Heart left ventricle (tissue), 16 donors: ENCODE measurements around the gene TRIM9. TPM values are rescaled to one million over a fixed set of nuclear protein-coding genes. Genes with fewer than 3 reads are reported as not detected.

ENCODE experiments used
- ATAC-seq, 4 donors: fragments of 200-7000 bp; cut with Tn5 transposase; one replicate each; pipeline ENCODE4 v1.9.1; 2020 to 2022; ENCODE audit warnings: moderate library complexity in 4 of 4, mild to moderate bottlenecking in 3 of 4, moderate number of reproducible peaks in 1 of 4
- DNase-seq, 5 donors: peaks; one replicate each; pipeline ENCODE4 v3.0.0-alpha.2; 2020
- H3K27ac ChIP-seq, 12 donors: fragments of 200-600 bp; sonication (generic) in 4 of 12; one replicate each; pipeline versions ENCODE4 v1.5.0 to v1.8.0; 2016 to 2022; ENCODE audit warnings: mild to moderate bottlenecking in 2 of 12
- H3K27me3 ChIP-seq, 9 donors: fragments of 200-600 bp; sonication (generic) in 2 of 9; one replicate each; pipeline versions ENCODE4 v1.5.1 to v1.8.0; 2016 to 2022; ENCODE audit warnings: mild to moderate bottlenecking in 3 of 9
- H3K36me3 ChIP-seq, 9 donors: fragments of 200-600 bp; sonication (generic) in 2 of 9; one replicate each; pipeline versions ENCODE4 v1.5.0 to v1.8.0; 2018 to 2022; ENCODE audit warnings: mild to moderate bottlenecking in 2 of 9
- H3K4me1 ChIP-seq, 12 donors: fragments of 200-600 bp; sonication (generic) in 4 of 12; one replicate each; pipeline versions ENCODE4 v1.5.0 to v1.8.0; 2016 to 2022; ENCODE audit warnings: mild to moderate bottlenecking in 3 of 12
- H3K4me3 ChIP-seq, 12 donors: fragments of 200-600 bp; sonication (generic) in 4 of 12; one replicate each; pipeline versions ENCODE4 v1.5.0 to v1.8.0; 2017 to 2022; ENCODE audit warnings: mild to moderate bottlenecking in 9 of 12, moderate library complexity in 4 of 12
- H3K9me3 ChIP-seq, 12 donors: fragments of 200-600 bp; sonication (generic) in 4 of 12; one replicate each; pipeline versions ENCODE4 v1.5.0 to v1.8.0; 2016 to 2022; ENCODE audit warnings: mild to moderate bottlenecking in 1 of 12
- POLR2A ChIP-seq, 2 donors: fragments of 450-650 bp; IDR thresholded peaks; one replicate each; pipeline ENCODE4 v1.6.1; 2017; ENCODE audit warnings: antibody characterized with exemption in 2 of 2, mild to moderate bottlenecking in 2 of 2, moderate library complexity in 2 of 2
- WGBS, 4 donors: extraction: QIAGEN DNeasy Blood & Tissue Kit in 2 of 4; methylation state at CpG; one replicate each; pipeline versions ENCODE4 v1.1.5 to v1.1.7; 2013 to 2018; 5-methylcytosine and 5-hydroxymethylcytosine counted together
- intact Hi-C, 10 donors: fragments of 100-400 bp; cut with DNase I; formaldehyde crosslinking; loops; one replicate each; pipeline versions ENCODE4 v1.11.1 to v1.14.2; 2022
- polyA plus RNA-seq, 2 donors: library from polyadenylated mRNA; stranded (reverse); fragments of 200-250 nt; gene quantifications; one replicate each; pipeline ENCODE4 v1.2.3, GENCODE V29; 2013
- total RNA-seq, 9 donors: library from RNA; depleted of rRNA in 2 of 9; stranded (reverse); fragments of >200 nt in 2 of 9; fragmentation: NEBNext Ultra II Directional in 3 of 9; extraction: Animal tissue kit (Norgen Biotek cat#: 25700) in 3 of 9; gene quantifications; one replicate each; pipeline versions ENCODE4 v1.1.0 to v1.2.4, GENCODE V29; 2016 to 2023
- TF ChIP-seq, protein P1 (sequence below), 12 donors: fragments of 200-600 bp; sonication (generic) in 4 of 12; IDR thresholded peaks; one replicate each; pipeline versions ENCODE4 v1.5.0 to v1.8.0; 2018 to 2022; ENCODE audit warnings: antibody characterized with exemption in 12 of 12, mild to moderate bottlenecking in 5 of 12
- donor health status: ischemic (EF 13 %, LVEDD 7.1; RV severe dilation, severe dysfunction).
- donor health status: healthy with polysubstance abuse.
- donor health status: DM: no; HTN: yes; CAD: no.
- donor health status: DM: no; HTN: no; CAD: no.
- donor health status: ischemic (EF 25% LVEDD 6.9; RV normal size, moderate dysfunction).
- donor health status: ischemic (EF 25% LVEDD 5.7; RV mildly dilated, moderate dysfunction).
- donor health status: healthy.
- donor health status: DM: yes; HTN: yes; CAD: no.
- donor health status: ischemic (EF 35%, LVEDD 5.7; RV mildly dilated, moderate dysfunction).
- donor health status: nonischemic (EF 11% LVEDD 7.7; RV severe dilation, severe dysfunction).
- donor health status: DM: yes; HTN: yes; CAD: no.
- donor health status: PGD.
- donor health status: ischemic (EF 29% LVEDD 5.4; RV normal size, mild dysfunction).
- donor health status: nonischemic (EF 23%, LVEDD 6.1; RV moderate dilation, normal function).

Gene TRIM9
- total and polyA plus RNA-seq, 11 donors: 0.20 to 1.7 (median 0.50) TPM

DNA sequence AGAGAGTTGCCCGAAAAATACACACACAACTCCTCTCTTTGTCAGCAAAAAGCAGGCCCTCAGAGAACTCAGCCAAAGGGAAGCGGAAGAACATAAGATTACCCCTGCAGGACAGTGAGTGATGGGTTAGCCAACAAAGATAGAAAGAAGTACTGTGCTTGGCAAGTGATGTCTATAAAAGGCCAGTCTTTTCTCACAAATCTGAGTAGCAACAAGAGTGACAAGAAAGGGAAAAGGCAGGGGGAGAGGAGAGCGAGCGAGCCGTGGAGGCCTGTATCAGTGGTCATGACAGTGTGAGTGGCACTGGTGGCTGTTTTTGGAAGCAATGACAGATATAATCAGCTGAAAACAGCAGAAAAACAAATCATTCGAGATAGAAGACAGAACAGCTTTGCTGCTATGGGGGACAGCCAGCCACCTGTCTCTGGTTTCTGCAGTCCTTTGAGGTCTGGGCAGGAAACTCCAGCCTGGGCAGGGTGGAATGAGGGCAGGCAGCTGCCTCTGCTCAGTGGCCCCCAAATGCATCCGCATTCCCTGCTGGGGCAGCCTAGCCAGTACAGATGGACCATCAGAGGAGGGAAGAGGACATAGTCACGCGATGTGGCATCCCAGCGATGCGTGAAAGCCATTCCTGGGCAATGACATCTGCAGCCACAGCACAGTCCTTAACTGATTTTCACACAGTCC lies 74.7 kb downstream of the TRIM9 start:
- Histone ChIP-seq H3K27ac (peak overlapping the region in 5 of 12 donors; percentile 10 to 47 (median 26)), H3K4me3 (no peak overlapping the region), H3K4me1 (peaks cover 0 to 20% (median 0%) of the 10 kb centered on the region in 12 donors), H3K27me3 (no peaks in the 10 kb centered on the region), H3K9me3 (no peaks in the 10 kb centered on the region), H3K36me3 (no peaks in the 10 kb centered on the region)
- intact Hi-C loops: no loop called here
- ATAC-seq (peak in 2 of 4 donors; percentile 44 to 45), DNase-seq (no peak)
- WGBS, 4 donors: 46 to 56% (median 52%) methylated on average over 6 to 11 of the region's 11 CpGs
- TF ChIP-seq, protein P1, sequence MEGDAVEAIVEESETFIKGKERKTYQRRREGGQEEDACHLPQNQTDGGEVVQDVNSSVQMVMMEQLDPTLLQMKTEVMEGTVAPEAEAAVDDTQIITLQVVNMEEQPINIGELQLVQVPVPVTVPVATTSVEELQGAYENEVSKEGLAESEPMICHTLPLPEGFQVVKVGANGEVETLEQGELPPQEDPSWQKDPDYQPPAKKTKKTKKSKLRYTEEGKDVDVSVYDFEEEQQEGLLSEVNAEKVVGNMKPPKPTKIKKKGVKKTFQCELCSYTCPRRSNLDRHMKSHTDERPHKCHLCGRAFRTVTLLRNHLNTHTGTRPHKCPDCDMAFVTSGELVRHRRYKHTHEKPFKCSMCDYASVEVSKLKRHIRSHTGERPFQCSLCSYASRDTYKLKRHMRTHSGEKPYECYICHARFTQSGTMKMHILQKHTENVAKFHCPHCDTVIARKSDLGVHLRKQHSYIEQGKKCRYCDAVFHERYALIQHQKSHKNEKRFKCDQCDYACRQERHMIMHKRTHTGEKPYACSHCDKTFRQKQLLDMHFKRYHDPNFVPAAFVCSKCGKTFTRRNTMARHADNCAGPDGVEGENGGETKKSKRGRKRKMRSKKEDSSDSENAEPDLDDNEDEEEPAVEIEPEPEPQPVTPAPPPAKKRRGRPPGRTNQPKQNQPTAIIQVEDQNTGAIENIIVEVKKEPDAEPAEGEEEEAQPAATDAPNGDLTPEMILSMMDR (IDR thresholded peaks at IDR 0.05): no peak
- no peak for TF ChIP-seq POLR2A (IDR thresholded peaks at IDR 0.05)

DNA sequence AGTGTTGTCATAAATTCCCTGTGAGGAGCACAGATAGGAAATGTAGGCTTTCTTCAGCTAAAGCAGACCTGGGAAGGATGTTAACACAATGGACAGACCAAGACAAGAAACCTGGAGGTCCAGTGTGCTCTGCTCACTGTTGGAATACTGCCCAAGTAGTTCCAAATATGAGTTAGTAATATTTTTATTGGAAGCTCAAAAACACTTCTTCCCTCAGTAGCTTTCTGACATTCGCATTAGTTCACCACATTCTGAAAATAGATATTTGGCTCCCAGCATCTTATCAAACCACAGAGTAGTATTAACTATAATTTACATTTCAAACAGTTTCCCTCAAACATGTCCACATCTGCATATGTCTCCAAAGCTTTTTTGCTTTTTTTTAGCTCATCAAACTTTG lies 75.8 kb downstream of the TRIM9 start:
- intact Hi-C loops: no loop called here
- WGBS, 4 donors: 47 to 65% (median 64%) methylated on average over 1 of the region's 1 CpG
- H3K27me3 ChIP-seq: no peaks in the 10 kb centered on the region
- ATAC-seq (no peak), DNase-seq (no peak)
- H3K36me3 ChIP-seq: no peaks in the 10 kb centered on the region
- TF ChIP-seq, protein P1 (IDR thresholded peaks at IDR 0.05): no peak
- no peak for TF ChIP-seq POLR2A (IDR thresholded peaks at IDR 0.05)
- no peaks in the 10 kb centered on the region for H3K9me3 ChIP-seq
- H3K4me3 ChIP-seq: no peak overlapping the region
- H3K4me1 ChIP-seq: peaks cover 0 to 24% (median 0%) of the 10 kb centered on the region in 12 donors
- peak overlapping the region in 2 of 12 donors; percentile 0 to 47 for H3K27ac ChIP-seq

DNA sequence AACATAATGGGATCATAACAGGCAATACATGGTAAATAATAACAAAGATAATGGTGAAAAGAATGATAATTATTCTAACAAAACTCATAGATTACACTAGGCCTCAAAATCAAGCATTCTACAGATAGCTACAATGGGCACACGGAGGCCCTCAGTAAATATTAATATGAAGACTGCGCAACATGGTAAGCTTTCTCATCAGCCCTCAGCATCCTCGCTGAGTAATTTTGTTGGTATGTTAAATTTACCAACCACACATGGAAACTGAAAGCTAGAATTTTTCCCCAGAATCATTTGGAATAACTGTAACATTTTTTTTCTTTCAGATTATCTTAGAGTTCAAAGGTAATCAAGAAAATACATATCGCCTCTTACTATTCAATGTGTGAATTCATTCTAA lies 76.4 kb downstream of the TRIM9 start:
- Histone ChIP-seq H3K4me1 (peaks cover 0 to 24% (median 0%) of the 10 kb centered on the region in 12 donors), H3K4me3 (no peak overlapping the region), H3K27ac (no peak overlapping the region), H3K27me3 (no peaks in the 10 kb centered on the region), H3K9me3 (no peaks in the 10 kb centered on the region), H3K36me3 (no peaks in the 10 kb centered on the region)
- ATAC-seq (no peak), DNase-seq (no peak)
- TF ChIP-seq, protein P1 (IDR thresholded peaks at IDR 0.05): no peak
- no peak for TF ChIP-seq POLR2A (IDR thresholded peaks at IDR 0.05)
- intact Hi-C loops: no loop called here
- WGBS, 4 donors: 68 to 92% (median 73%) methylated on average over 4 of the region's 4 CpGs

DNA sequence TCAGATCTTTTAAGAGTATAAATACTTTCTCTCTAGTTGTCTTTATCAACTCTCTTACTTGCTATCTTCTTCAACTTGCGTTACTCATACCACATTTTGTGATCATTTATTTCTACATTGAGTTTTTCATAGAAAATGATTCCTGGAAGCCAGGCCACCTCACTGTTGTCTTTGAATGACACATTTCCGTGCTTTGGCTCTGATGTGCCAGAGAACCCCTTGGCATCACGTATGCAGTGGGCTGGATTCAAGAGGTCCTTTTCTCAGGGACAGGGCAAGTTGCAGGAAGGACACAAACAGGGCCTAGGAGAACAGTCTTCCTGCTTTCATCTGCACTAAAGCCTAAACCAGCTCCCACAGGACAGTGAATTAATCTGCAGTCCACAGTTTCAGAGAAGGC lies 80.3 kb downstream of the TRIM9 start:
- TF ChIP-seq, protein P1 (IDR thresholded peaks at IDR 0.05): no peak
- TF ChIP-seq POLR2A (IDR thresholded peaks at IDR 0.05): no peak
- Histone ChIP-seq H3K27ac (no peak overlapping the region), H3K9me3 (no peaks in the 10 kb centered on the region), H3K4me1 (peaks cover 0 to 16% (median 0%) of the 10 kb centered on the region in 12 donors), H3K27me3 (no peaks in the 10 kb centered on the region), H3K4me3 (no peak overlapping the region), H3K36me3 (no peaks in the 10 kb centered on the region)
- DNase-seq (no peak), ATAC-seq (no peak)
- 60 to 77% (median 71%) methylated on average over 3 of the region's 3 CpGs for WGBS, 4 donors
- intact Hi-C loops: no loop called here
